ENCODE results near the gene CNST.

The CNST gene

DNA sequence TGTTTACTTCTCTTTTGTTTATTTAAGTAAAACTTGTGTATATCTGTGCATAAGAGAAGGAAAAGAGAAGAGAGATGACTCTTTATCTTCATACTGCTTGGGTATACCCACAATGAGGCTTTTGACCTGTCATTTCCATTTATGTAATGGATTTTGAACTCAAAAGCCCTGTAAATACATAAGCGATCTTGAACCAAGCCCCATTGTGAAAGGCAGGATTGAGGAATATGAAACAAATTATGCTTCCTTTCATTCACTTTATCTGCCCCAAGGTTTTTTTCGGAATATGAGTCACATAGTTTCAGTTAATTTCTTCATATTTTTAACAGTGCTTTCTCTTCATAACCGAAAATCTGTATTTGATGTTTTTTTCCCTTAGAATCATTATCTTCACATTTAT is 21.4 kb downstream of the CNST start:
- TF ChIP-seq GATA2 (IDR thresholded peaks at IDR 0.05; ENCODE audit: low read depth, low read length) (no peak), GATA3 (IDR thresholded peaks at IDR 0.05; ENCODE audit: low read depth, low read length) (no peak)

DNA sequence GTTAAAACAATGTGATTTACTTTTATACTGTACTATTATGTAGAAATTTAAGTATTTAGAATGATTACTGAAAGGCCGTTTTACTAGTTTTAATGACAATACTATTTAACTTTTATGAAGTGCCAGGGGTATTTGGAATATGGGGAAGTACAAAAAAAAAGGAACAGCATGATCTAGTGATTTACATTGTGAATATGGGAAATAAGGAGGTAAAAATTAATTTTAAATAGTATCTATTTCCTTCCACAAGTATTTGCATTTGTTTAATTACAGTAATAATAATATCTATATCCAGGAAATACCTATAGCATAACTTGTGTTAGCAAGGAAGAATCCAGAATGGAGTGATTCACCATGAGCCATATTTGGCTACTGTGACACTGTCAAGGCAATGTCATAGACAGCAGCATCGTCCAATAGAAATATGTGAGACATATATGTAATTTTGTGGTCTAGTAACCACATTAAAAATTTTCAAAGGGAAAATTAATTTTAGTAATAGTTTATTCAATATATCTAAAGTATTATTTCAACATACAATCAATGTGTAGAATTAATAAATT is 22.0 kb downstream of the CNST start:
- TF ChIP-seq GATA2 (IDR thresholded peaks at IDR 0.05; ENCODE audit: low read depth, low read length) (no peak), GATA3 (IDR thresholded peaks at IDR 0.05; ENCODE audit: low read depth, low read length) (no peak)

DNA sequence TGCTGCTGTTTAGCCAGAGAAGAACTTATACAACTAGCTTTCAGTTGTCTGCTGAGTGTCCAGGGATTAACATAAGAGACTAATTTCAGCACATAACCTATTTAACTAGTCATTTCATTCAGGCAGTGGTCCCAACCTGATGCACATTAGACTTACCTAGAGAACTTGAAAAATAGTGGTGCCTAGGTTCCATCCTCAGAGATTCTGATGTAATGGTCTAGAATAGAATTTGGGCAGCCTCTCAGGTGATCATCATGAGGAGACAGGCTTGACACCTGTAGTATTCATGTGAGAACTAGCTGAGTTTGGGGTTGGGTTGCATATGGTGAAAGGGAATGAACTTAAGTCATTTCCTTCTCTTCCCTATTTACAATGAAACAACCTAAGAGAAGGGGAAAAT is 24.8 kb downstream of the CNST start:
- no peak for TF ChIP-seq GATA2 (IDR thresholded peaks at IDR 0.05; ENCODE audit: low read depth, low read length)
- no peak for TF ChIP-seq GATA3 (IDR thresholded peaks at IDR 0.05; ENCODE audit: low read depth, low read length)

DNA sequence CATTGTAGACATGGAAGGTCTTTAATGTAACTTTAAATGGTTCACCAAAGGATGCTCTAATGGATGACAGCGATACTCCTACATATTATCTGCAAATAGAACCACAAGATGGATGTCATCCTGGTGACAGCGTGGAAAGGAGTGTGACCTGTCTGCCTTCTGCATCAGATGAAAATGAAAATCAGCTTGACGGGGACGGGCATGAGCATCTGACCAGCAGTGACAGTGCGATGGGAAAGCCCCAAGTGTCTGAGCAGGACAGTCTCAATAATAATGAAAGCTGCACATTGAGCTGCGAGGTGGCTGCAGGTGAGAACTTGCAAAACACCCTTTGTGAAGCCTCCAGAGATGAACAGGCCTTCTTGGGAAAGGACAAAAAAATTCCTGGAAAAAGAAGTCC is 25.2 kb downstream of the CNST start:
- no peak for TF ChIP-seq GATA3 (IDR thresholded peaks at IDR 0.05; ENCODE audit: low read depth, low read length)
- no peak for TF ChIP-seq GATA2 (IDR thresholded peaks at IDR 0.05; ENCODE audit: low read depth, low read length)

DNA sequence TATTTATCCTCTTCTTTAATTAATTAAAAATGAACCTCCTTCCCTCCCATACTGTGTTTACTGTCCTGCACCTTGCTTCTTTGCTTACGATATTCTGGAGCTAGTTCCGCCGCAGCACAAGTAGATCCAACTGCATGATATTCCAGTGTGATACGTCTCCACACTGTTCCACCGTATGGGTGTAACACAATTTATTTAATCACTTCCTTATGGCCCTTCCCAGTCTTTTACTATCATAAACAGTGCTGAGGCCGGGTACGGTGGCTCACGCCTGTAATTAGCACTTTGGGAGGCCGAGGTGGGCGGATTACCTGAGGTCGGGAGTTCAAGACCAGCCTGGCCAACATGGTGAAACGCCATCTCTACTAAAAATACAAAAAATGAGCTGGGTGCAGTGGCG is 25.7 kb downstream of the CNST start:
- TF ChIP-seq GATA2 (IDR thresholded peaks at IDR 0.05; ENCODE audit: low read depth, low read length) = no peak
- TF ChIP-seq GATA3 (IDR thresholded peaks at IDR 0.05; ENCODE audit: low read depth, low read length) = no peak

DNA sequence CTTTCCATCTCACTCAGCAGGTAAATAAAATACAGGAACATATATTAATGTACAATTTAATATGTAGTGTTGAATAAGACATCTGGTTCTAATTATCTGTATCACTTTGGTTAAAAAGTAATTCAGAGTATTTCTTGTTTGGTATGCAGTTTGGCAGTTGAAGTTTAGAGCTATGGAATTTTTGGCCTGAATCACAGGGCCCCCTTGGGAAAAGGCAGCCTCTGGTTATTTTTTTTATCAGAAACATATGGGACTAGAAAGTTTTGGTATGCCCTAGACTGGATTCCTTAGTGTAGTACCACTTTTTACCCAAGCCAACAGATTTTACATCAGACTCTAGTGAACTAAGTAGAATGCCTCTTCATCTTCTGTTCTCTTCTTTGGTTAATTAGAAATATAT is 26.4 kb downstream of the CNST start:
- TF ChIP-seq GATA3 (IDR thresholded peaks at IDR 0.05; ENCODE audit: low read depth, low read length) = no peak
- no peak for TF ChIP-seq GATA2 (IDR thresholded peaks at IDR 0.05; ENCODE audit: low read depth, low read length)

DNA sequence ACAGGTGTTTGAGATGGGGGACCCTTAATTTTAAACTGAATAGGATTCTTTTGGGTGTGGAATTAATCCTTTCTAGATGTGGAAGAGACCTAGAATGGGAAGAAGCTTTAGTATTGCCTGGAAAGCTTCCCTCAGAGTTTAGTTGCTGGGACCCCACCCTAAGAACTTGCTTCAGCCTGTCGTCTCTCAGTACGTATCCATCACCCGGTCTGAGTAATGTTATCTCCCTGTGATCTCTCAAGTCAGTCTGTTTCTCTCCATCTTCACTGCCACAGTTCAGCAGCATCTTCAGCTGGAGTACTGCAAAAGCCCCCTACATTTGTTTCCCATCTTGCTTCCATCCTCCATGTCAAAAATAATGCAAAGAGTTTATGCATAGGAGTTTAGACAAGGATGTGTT is 28.9 kb downstream of the CNST start:
- TF ChIP-seq GATA2 (IDR thresholded peaks at IDR 0.05; ENCODE audit: low read depth, low read length) = no peak
- no peak for TF ChIP-seq GATA3 (IDR thresholded peaks at IDR 0.05; ENCODE audit: low read depth, low read length)

DNA sequence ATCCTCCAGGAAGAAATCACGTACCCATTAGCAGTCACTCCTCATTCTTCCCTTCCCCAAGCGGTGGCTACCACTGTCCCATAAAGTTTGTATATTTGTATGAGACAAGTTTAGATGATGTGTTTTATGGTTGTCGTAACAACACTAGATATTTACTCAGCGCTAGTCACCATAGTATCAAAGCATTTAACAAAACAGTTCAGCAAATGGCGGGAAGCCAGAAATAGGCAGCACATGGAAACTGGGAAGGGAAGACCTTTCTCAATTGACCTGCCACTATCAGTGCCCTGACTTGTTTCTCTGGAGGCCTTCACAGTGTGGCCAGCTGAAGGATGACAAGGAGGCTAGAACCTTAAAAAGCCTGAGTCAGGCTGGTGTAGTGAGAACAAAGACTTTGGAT is 31.1 kb downstream of the CNST start:
- TF ChIP-seq GATA3 (IDR thresholded peaks at IDR 0.05; ENCODE audit: low read depth, low read length) (no peak), GATA2 (IDR thresholded peaks at IDR 0.05; ENCODE audit: low read depth, low read length) (no peak)

DNA sequence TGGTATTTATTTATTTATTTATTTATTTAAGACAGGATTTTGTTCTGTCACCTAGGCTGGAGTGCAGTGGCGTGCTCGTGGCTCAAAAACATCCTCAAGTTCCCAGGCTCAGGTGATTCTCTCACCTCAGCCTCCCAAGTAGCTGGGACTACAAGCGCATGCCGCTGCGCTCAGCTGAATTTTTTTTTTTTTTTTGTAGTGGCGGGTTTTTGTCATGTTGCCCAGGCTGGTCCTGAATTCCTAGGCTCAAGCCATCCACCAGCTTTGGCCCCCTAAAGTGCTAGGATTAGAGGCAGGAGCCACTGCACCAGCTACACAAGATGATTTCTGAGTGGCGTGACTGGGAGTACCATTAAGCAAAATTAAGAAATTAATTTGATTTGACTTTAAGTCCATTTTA is 31.7 kb downstream of the CNST start:
- TF ChIP-seq GATA3 (IDR thresholded peaks at IDR 0.05; ENCODE audit: low read depth, low read length) (no peak), GATA2 (IDR thresholded peaks at IDR 0.05; ENCODE audit: low read depth, low read length) (no peak)

DNA sequence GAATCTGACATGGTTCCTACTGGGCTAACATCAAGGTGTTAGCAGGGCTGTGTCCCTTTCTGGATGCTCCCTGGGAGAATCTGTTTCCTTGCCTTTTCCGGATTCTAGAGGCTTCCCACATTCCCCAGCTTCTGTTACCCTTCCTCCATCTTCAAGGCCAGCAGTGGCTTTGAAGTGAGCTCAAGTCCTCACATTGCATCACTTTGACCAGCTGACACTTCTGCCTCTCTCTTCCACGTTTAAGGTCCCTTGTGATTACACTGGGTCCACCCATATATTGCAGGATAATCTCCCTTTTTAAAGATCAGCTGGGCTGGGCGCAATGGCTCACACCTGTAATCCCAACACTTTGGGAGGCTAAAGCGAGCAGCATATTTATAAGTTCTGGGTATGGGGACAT is 33.1 kb downstream of the CNST start:
- TF ChIP-seq GATA2 (IDR thresholded peaks at IDR 0.05; ENCODE audit: low read depth, low read length) = no peak
- no peak for TF ChIP-seq GATA3 (IDR thresholded peaks at IDR 0.05; ENCODE audit: low read depth, low read length)

DNA sequence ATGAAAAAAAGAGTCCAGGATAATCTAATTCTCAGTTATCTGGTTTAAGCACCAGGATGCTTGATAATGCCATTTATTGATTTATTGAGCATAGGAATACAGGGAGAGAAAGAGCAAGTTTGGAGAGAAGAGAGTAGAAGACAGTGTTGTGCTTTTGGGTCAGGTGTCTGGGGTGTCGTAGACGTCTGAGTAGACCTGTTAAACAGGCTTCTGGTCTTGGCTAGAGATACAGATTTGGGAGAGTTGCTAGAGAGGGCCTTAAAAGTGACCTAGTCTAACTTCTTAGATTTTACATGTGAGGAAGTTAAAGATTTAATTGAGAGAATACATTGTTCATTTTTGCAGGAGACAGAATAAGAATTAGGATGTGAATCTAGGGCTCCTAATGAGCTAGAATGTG is 34.3 kb downstream of the CNST start:
- TF ChIP-seq GATA2 (IDR thresholded peaks at IDR 0.05; ENCODE audit: low read depth, low read length) = no peak
- no peak for TF ChIP-seq GATA3 (IDR thresholded peaks at IDR 0.05; ENCODE audit: low read depth, low read length)

DNA sequence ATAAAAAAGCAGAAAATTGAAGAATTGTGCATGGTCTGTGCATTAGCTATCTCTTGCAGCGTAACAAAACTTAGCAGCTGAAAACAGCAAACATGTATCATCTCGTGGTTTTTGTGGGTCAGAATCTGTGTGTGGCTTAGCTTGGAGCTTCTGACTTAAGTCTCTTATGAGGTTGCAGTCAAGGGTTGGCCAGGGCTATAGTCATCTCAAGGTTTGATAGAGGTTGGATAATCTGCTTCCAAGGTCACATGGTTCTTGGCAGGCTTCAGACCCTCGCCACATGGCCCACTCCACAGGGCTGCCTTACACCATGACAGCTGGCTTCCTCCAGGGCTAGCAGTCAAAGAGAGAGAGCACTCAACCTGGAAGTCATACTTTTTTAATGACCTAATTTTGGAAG is 35.9 kb downstream of the CNST start:
- TF ChIP-seq GATA3 (IDR thresholded peaks at IDR 0.05; ENCODE audit: low read depth, low read length) = no peak
- TF ChIP-seq GATA2 (IDR thresholded peaks at IDR 0.05; ENCODE audit: low read depth, low read length) = no peak

DNA sequence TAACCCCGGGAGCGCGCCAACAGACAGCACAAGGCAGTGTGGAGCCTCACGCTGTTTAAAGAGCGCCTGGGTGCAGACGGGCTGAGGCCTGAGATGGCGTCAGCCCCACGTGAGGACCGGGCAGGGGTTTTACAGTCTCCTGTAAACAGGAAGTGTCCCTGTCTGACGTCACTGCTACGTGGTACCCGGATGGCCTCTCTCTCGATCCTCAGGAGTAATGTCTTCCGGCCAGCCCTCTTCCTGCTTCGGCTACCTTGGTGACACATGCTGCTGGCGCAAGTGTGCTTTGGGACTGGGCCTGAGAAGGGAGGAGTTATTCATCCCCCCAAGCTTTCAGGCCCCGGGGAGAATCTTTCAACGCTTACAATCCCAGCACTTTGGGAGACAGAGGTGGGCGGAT is 41.2 kb downstream of the CNST start:
- TF ChIP-seq GATA3 (IDR thresholded peaks at IDR 0.05; ENCODE audit: low read depth, low read length) (no peak), GATA2 (IDR thresholded peaks at IDR 0.05; ENCODE audit: low read depth, low read length) (no peak)

DNA sequence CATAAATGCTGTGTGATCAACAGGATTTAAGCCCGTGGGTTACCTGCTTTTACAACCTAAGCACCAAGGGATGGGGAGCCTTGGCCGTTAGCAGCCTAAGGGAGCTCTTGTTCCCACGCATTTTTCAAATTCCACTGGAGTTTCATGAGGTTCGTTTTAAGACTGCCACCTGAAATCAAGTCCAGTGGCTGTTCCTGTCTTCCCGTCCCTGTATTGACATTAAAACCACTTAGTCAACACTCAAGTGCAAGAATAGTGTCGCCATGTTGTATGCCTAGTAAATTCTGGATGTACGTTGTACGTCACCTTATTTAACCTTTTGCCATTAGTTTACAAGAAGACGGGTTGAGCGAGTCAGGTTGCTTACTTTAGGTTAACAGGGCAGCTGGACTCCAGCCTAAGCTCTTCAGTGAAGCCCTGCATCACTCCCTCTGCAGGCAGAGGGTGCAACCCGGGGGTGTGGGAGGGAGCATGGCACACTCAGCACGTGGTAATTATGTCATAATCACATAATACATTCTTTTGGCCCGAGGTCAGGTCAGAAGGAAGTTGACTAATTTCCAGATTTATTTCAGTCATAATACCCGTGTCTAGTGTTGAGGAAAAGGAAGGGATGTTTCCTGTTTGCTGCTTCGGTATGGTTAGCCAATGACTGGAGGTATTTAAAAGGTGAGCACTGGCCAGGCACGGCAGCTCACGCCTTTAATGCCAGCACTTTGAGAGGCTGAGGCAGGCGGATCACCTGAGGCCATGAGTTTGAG is 42.5 kb downstream of the CNST start:
- TF ChIP-seq GATA2 (IDR thresholded peaks at IDR 0.05; ENCODE audit: low read depth, low read length) (no peak), GATA3 (IDR thresholded peaks at IDR 0.05; ENCODE audit: low read depth, low read length) (no peak)

DNA sequence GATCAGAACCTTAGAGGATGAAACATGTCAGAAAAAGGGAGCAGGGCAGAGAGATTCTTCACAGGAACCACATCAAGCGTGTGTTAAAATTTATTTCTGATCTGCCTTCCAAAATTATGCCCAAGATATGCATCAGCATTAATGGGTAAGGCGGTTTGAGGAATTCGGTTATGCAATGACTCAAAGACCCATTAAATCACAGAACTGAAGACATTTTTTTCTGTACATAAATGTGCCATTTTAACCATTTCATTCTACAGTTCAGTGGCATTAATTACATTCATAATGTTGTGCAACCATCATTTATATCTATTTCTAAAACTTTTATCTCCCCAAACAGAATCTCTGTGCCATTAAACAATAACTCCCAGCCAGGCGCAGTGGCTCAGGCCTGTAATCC is 43.4 kb downstream of the CNST start:
- TF ChIP-seq GATA3 (IDR thresholded peaks at IDR 0.05; ENCODE audit: low read depth, low read length) (no peak), GATA2 (IDR thresholded peaks at IDR 0.05; ENCODE audit: low read depth, low read length) (no peak)
